ENCODE measurements around the gene PFKFB2.

The PFKFB2 gene

DNA sequence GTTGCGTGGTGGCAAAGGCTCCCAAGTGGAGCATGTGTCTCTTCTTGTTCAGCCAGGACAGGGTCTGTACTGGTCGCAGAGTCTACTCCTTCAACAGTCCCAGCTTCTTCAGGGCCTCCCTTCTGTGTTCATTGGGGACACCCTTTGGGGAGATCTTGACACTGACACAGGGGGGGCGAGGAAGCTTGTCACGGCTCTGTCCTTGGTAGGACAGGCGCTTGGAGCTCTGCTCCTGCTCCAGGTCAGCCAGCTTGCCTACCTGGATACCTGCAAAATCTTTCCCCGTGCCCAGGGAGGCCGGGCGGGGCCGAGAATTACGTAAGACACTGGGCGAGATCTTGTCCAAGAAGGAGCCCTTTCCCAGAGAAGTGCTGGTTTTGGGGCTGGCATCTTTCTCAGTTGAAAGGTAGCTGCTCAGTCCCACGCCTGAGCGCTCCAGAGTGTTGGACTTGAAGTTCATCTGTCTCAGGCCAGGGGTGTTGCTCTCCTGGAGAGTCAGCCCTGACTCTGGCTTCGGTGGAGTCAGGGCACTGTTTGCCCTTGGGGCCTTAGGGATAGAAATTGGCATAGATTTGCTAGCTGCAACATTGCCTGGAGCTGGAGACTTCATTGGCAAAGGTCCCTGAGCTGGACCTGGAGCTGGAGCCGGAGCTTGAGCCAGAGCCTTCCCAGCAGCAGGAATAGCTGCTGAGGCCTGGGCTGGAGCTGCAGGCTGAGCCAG lies 31.0 kb upstream of the PFKFB2 start:
- H3K4me3 ChIP-seq (replicated peaks; ENCODE audit: low read depth, low read length) = no peak overlapping the region
- no peak for DNase-seq (ENCODE audit: low read depth)
- TF ChIP-seq CTCF (IDR thresholded peaks at IDR 0.05; ENCODE audit: low read length, missing control alignments) = no peak

DNA sequence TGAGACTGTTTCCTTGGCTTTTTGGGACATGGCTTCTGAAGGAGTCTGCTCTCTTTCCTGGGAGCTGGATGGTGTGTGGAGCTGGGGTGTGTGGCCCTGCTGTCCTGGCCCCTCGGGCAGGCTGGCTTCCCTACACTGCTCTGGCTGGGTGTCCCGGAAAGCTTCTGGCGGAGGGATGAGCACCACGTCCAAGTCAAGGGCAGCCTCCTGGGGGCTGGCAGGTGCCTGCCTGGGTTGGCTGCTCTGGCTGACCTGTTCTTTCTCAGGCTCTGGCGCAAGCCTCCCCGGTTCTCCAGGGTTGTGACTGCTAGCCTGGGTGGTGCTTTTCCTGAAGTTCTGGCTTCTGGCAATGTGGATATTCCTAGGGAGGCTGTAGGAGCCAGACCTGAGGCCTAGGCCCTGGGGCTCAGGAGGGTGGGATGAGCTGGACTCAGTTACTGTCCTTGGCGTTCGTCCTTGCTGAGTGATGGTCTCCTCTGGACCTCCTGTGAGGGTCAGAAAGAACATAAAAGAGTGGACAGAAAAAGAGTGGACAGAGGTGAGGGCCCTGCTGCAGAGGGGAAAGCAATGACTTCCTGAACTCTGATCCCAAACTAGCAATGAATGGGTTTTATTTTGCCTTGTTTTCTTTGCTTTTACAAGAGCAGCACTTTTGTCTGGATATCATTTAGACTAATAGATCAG lies 29.9 kb upstream of the PFKFB2 start:
- no peak for DNase-seq (ENCODE audit: low read depth)
- no peak overlapping the region for H3K4me3 ChIP-seq (replicated peaks; ENCODE audit: low read depth, low read length)
- no peak for TF ChIP-seq CTCF (IDR thresholded peaks at IDR 0.05; ENCODE audit: low read length, missing control alignments)

GRCh38 chr1:207024202-207025145 lies 28.6 kb upstream of the PFKFB2 start:
- H3K4me3 ChIP-seq (replicated peaks; ENCODE audit: low read depth, low read length) = no peak overlapping the region
- DNase-seq (ENCODE audit: low read depth) = peak; percentile 42
- TF ChIP-seq CTCF (IDR thresholded peaks at IDR 0.05; ENCODE audit: low read length, missing control alignments) = no peak

DNA sequence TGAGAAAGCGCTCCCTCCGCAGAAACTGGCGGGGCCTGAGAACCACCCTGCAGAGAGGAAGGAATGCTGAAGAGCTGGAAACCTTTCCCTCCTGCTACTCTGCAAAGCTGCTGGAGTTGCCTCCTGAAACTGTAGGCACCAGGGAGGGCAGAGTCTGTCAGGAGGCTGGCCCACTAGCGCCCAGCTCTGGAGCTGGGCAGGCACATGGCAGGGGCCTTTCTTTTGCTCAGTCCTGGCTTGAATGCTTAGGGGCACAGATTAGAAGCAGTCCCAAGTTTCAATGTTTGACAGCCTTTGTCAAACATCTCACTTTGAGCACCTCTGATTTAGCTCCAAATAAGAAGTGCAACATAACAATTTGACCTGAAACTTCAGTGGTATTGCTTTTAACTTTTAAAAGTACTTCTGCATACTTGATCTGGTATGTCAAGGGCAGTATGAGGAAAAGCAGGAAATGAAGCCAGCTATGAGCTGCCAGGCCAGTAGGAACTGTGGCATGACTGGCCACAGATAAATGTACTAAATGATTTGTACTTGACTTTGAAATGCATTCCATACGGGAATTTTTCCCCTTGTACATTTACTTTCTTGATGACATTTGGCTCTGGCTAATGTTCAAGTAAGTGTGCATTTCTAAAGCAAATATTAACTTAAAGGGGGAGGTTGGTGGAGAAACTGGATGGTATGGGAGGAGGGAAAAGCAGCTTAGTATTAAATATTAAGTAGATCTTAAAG lies 27.8 kb upstream of the PFKFB2 start:
- no peak overlapping the region for H3K4me3 ChIP-seq (replicated peaks; ENCODE audit: low read depth, low read length)
- no peak for TF ChIP-seq CTCF (IDR thresholded peaks at IDR 0.05; ENCODE audit: low read length, missing control alignments)
- DNase-seq (ENCODE audit: low read depth) = peak; percentile 57

DNA sequence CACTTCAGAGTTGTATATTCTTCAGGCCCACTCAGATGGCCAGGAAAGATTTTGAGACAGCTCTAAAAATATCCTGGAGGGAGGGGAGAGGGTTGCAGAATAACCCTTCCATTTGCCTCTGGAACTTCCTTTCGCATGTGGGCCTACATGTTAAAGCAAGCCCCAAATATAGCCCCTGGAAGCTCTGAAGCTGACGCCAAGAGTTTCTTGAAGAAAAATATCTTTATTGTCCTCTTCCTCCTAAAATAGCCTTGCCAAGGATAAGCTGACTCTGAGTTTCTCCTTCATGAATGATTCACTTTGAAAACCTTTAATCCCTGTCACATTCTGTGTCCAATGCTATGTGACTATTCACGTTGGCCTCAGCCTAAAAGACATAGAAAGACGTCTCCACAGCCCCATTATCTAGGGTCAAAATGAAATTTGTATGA lies 27.0 kb upstream of the PFKFB2 start:
- no peak for DNase-seq (ENCODE audit: low read depth)
- TF ChIP-seq CTCF (IDR thresholded peaks at IDR 0.05; ENCODE audit: low read length, missing control alignments) = no peak
- no peak overlapping the region for H3K4me3 ChIP-seq (replicated peaks; ENCODE audit: low read depth, low read length)

DNA sequence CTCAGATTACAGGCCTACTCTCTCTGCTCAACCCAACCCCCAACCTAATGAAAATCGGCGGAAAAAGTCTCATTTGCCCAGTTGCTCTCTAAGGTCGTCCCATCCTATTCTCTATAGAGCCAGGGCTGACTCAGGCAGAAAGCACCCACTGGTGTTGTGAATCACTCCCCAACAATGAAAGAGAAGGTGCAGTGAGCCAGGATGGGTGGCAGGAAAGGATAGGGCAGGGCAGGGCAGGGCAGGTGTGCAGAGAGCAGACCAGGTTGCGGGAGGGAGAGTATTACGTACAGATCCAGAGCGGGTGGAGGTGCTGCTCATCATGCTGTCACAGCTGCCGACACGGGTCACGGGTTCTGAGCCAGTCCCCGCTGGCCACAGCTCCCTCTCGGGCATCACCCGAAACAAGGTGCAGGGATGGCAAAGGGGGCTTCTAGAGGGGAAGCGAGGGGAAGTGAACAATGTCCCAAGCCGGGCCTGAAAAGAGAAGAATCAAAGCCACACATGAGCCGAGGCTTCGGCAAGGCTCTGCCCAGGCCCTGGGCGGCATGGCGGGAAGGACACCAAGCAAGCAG lies 25.8 kb upstream of the PFKFB2 start:
- H3K4me3 ChIP-seq (replicated peaks; ENCODE audit: low read depth, low read length) = no peak overlapping the region
- no peak for TF ChIP-seq CTCF (IDR thresholded peaks at IDR 0.05; ENCODE audit: low read length, missing control alignments)
- DNase-seq (ENCODE audit: low read depth) = no peak
